NK-92 (cell line): ENCODE results near the gene CEPT1.

Source experiments
- DNase-seq: peaks from one replicate; lab custom pipeline; 2025; ENCODE audit not compliant: unreplicated experiment; lab: John Stamatoyannopoulos, UW

Gene CEPT1

DNA sequence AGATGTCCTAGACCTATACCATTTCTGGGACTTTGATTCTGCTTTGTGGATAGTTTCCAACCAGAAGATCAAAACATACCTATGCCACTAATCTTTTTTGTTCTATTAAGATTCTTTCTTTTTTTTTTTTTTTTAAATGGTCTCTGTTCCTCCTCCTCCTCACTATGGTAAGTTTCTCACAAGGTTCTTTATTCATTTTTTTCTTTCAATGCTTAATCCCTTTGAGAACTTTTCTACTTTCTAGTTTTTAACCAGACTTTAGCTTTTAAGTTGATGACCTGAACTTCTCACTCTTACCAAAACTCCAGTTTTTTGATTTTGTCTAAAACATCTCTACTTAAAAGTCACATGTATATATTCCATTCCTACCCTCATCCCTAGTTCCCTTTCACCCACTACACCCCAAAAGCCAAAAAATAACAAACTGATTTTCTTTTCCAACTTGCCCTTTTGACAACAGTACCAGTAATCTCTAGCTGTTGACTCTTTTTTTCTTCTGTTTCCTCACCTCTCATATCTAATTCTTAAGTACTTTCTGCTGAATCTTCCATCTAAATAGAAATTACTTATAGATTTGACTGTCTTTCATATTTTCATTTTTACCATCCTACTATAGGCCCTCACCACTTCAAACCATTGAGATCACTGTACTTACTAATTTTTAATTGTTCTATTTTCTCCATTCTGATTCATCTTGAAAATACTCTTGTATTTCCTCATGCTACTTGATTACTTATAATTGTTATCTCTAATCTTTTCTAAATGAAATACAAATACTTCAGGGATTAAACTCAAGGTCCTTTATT lies 6.1 kb downstream of the CEPT1 start:
- DNase-seq, result no peak

DNA sequence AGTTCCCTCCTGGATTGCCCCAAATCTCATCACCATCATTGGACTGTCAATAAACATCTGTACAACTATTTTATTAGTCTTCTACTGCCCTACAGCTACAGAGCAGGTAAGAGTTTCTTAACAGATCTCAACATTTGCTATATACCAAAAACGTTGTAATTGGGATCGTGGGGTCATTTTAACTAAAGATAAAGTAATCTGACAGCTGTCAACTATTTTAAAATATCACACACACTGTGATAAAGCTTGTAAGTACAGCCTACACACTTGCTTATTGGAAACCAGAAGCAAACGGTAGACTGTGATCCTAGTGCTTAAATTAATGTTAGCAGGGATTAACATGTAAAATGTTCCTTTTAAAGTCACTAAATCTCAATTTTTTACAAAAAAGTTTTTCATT lies 7.9 kb downstream of the CEPT1 start:
- no peak for DNase-seq

DNA sequence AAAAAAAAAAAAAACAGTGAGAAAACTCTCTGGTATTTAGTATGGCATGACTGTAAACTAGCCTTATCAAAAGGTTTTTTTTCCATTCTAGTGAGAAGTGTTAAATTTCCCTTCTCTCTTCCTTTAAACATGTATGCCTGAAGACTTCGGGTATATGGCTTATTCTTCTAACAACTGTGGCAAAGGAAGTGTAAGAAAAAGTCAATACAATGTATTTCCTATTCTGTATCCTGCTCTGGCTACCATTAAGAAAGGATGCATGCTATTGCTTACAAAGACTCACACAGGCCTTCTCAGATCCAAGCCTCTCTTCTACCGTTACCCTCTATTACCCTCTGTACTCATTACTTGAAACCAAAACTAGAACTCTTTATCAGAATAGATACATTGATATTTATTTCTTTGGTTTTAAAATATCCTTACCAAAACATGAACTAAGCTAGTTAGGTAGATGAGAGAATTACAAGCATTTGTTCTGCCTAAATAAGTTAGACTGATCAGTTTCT lies 8.4 kb downstream of the CEPT1 start:
- DNase-seq, result no peak

DNA sequence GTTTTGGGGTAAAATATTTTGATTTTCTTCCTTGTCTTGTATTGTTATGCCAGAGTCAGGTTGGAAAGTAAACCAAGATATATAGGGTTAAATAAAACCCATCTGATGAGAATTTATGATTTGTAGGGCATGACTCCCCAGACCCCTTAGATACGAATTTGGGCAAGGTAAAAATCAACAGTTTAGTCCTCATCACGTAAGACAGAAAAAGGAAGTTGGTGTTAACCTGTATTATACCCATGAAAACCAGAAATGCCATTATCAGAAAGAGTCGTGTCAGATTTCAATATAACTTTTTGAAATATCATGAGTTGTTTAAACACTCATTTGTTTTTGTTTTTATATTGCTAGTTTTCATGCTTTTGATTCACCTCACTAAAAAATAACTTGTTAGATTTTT lies 11.8 kb downstream of the CEPT1 start:
- DNase-seq, result no peak

DNA sequence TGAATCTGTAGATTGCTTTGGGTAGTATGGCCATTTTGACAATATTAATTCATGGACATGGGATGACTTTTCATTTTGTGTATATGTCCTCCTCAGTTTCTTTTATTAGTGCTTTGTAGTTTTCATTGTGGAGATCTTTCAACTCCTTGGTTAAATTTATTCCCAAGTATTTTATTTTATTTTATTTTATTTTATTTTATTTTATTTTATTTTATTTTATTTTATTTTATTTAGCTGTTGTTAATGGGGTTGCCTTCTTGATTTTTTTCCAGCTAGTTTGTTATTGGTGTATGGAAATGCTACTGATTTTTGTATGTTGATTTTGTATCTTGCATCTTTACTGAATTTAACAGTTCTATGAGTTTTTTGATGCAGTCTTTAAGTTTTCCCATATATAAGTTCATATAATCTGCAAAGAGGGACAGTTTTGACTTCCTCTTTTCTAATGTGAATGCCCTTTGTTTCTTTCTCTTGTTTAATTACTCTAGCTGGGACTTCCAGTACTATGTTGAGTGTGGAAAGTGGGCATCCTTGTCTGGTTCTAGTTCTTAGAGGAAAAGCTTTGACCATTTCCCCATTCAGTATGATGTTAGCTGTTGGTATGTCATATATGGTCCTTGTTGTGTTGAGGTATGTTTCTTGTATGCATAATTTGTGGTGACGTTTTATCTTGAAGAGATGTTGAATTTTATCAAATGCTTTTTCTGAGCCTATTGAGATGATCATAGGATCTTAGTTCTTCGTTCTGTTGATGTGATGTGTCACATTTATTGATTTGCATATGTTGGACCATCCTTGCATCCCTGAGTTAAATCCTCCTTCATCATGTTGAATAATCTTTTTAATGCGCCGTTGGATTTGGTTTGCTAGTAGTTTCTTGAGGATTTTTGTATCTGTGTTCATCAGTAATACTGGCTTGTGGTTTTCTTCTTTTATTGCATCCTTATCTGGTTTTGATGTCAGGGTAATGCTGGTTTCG lies 14.3 kb downstream of the CEPT1 start:
- no peak for DNase-seq

DNA sequence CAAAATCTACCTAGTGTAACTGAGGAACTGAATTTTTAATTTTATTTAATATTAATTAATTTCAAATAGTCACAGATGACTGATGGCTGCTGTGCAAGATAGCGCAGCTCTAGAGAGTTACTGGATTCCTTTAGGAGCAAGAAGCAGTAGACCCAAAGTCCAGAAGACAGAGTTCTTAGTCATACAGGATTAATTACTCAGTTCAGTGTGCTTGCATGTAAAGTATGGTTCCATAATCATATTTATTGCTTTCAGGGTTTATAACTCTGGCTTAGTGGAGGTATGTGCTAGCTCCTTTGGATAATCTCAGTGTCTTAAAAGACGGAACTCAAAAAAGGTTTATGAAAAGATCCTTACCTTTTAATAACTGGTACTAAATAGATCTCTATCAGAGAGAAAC lies 17.4 kb downstream of the CEPT1 start:
- DNase-seq, result no peak

DNA sequence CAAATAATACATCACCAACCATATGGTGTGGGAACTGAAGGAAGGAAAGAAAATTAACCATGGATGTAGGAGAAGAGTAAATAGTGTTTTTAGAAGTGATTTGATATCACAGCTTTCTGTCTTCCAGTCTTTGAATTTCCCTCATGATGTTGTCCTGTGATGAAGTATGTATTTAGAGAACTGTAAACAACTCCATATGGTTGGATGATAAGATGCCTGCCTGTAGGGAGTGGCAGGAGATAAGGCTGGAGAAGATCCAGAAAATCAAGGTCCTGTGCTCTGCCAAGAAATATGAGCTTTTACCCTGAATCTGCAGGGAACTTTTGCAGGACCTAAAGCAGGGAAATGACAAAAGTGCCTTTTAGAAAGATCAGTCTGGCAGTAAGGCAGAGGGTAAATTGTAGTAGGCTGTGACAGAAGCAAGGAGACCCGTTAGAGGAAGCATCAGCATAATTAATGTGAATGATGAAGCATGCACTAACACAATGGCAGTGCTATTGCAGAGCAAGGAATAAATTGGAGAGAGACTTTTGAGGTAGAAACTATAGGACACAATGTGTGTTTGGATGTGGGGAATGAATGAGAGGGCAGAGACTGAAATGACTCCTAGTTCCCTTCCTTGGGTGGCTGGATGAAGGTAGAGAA lies 21.9 kb downstream of the CEPT1 start:
- DNase-seq, result no peak

DNA sequence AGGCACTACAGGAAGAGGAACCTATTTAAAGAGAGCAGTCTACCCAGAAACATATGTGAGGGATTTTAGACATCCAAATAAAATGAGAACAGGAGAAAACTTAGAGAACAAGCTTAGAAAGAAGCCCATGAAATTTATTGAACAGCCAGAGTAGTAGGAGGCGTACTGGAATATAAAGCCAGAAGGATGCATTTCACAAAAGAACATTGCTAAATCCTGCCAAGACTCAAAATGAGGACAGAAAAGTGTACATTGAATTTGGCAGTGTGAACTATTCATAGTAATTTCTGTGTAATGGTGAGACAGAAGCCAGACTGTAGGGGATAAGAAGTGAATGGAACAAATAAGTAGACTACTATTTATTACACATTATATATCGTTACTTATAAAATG lies 22.5 kb downstream of the CEPT1 start:
- DNase-seq, result no peak

DNA sequence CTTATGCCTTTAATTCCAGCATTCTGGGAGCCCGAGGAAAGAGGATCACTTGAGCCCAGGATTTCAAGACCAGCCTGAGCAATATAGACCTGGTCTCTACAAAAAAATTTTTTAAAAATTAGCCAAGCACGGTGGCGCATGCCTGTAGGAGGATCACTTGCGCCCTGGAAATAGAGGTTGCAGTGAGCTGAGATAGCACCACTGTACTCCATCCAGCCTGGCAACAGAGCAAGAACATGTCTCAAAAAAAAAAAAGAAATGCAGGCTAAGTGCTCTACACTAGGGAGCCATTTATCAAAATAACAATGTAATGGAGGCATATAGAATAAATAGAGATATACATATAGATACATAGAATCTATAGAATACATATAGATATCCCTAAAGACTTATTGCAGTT lies 23.3 kb downstream of the CEPT1 start:
- no peak for DNase-seq

DNA sequence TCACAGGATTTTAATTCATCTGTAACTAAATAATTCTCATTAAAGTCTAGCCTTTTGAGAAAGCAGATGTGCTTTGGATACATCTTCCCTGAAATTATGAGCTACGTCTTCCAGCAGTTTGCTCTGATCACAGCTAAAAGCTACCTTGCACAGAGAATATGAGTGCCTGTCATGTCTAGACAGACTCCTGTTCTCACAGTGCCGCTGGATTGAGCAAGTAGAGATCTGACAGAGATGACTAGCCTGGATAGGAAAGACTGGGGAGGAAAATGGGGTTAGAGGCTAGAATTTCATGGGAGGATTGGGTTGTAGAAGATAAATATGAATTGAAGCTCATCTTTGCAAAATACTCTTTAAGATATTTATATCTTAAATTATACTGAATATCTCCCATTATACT lies 24.1 kb downstream of the CEPT1 start:
- no peak for DNase-seq

DNA sequence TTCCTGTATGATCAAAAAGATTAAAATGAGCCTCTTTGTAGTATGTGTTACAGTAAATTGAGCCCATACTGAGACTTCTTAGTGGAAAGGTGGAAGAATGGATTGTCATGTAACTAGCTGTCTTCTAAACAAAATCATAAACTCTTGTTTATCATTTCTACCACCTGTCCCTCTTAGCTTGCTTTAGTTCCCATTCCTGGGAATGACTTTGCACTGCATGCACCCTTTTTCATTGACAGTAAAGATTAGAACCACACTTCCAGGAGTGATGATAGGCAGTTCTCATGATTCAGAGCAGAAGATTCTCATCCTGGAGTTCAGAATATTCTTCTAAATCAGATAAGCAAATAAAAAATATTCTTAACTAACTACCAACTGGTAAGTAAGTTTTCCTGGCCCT lies 32.4 kb downstream of the CEPT1 start:
- no peak for DNase-seq

DNA sequence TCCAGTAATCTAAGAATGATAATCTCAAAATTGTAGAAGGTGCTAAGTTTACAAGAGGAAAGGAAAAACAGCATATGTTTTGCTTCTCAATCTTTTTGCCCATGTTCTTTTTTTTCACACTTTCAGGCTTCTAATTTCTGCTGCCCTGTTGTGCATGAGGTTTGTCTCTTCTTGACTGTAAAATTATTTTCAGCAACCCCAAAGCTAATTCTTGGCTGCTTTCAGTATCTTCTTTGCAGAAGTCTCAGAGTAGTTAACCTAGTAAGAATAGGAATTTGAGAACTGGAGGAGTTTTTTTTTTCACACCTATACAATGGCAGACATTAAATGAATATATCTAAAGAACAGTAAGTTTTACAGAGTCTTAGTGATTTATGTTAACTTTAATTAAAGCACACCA lies 34.0 kb downstream of the CEPT1 start:
- no peak for DNase-seq

DNA sequence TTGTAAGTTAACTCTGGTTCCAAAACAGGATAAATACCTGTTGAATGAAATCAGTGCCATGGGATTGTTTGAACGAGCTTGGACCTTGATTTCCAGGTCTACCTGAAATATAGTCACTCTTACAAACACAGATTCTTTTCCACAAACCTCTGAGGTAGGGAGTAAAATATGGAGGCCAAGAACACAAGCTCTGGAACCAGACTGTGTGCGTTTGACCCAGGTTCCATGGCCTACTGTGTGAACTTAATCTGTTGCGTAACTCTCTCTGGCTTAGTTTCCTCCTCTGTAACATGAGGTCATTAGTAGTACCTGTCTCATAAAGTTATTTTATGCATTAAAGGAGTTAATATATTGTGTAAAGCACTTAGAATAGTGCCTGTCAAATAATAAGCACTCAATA lies 35.3 kb downstream of the CEPT1 start:
- DNase-seq, result no peak

DNA sequence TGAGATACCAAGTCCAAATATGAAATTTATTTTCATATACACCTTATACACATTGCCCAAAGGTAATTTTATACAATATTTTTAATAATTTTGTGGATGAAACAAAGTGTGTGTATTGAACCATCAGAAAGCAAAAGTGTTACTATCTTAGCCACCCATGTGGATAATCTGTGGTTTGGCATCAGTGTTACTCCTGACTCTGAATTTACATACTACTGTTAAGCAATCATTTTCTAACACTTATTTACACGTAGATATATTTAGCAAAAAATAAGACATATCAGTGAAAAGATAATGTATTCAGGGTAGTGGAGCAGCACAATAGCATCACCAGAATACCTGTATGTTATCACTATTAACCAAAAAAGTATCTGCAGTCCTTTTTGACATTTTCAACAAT lies 36.7 kb downstream of the CEPT1 start:
- no peak for DNase-seq

DNA sequence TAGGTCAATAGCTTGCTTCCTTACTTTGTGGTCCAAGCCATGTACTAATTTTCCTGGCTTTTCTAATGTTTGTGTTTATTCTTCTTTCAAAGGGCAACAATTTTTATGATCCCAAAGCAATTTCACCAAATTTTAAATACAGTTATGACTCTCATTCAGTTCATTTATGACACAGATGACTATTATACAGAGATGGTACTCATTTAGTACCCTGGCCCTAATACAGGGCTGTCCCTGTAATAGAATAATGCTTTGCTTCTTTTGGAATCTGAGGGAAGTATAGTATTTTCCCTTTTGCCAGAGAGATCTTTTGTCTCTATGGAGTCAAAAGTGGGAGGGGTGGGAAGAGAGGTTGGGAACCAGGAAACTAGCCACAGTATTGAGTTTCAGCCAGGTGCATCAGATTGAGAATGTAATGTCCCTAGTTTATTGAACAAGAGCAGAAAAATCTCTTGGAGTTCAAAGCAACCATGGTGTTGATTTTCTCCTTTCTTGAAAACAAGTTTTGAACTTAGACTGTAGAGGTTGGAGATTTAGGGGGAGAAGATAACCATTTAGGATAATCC lies 40.0 kb downstream of the CEPT1 start:
- DNase-seq, result no peak

DNA sequence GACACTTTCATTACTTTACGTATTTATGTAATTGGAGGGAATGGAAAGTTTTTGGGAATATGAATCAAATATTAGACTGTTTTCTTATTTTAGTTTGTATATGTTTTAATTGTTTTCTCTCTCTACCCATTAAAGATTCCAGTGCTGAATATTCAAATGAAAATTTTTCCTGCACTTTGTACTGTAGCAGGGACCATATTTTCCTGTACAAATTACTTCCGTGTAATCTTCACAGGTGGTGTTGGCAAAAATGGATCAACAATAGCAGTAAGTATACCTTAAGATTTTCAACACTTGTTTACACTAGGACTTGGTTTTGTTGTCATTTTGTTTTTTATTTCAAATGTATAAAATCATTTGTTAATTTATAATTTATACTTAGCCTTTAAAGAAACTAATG lies 42.0 kb downstream of the CEPT1 start:
- DNase-seq, result no peak

DNA sequence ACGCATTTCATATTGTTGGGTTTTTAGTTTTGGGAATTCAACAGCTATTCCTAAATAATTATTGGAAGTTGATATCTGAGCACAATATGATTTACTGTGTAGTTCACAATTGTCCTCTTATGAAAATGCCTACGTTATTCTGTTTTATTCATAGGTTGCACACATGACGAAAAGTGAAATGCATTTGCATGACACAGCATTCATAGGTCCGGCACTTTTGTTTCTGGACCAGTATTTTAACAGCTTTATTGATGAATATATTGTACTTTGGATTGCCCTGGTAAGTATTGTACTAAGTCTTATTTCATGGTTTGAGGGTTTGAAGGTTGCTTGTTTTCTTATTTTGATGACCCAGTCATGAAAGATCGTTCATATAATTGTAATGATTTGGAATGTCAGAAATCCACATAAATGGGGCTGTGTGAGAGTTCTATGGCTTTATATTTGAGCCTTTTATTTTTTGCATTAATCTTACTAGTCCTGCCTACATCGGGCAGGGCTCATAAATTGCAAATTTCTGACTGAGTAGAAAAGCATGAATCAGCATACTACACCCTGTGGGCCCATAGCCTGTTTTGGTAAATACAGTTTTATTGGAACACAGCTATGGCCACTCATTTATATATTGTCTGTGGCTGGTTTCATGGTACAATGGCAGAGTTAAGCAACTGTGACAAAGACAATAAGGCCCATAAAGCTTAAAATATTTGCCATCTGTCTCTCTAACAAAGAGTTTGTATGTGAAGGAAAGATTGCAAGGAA lies 43.5 kb downstream of the CEPT1 start:
- DNase-seq, result no peak

DNA sequence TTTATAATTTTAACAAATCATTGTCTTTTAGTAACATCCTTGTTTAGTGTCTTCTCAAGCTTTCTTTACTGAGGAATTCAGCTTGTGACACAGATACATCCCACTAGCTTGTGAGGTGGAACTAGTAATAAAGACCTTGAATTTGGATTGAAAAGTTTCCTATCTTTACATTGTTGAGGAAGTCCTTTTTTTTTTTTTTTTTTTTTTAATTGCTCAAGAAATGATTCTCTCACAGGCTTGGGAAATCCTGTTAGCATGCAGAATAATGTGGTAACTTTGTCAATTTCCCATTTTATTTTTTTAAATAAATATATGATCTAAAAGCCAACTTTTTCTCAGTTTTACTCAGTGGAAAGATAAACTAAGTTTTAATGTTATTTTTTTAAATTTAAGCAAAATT lies 44.6 kb downstream of the CEPT1 start:
- no peak for DNase-seq

DNA sequence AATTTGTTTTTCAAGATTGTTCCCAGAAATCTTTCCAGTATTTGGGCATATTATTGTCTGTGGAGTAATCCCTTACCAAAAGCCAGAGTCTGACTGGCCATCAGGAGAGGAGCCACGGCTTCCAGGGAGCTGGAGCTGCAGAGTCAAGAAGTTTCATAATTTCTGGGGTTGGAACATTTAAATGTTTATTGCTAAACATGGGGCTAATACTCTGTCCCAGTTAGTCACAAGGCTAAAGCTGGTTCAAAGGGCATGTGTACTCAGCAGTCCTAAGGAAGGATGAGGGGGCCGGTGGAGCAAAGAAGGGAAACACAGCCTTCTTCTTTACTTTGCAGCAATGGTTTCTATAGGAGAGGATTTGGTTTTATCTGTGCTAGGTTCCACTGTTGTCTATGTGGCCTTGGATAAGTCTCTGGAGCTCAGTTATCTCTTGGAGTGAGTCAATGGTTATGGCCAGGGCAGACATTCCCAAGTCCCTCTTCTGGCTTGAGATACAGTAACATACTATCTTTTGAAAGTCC lies 51.0 kb downstream of the CEPT1 start:
- DNase-seq, result no peak

DNA sequence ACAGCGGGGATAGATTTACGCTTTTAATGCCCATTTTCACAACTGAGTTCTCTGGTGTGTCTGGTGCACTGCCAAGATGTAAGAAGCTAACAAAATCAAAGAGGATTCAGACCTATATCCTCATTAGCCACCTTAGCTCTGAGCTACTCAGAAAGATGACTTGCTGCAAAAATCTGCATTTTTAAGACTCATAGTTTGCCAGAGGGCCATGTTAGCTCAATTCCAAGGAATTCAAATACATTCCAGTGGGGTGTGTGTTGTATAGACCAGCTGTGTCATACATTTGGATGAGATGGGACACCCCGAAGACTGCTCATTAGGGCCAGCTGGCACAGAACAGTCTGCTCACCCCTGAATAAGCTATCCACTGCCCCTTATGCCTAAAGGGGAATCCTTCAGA lies 51.5 kb downstream of the CEPT1 start:
- DNase-seq, result no peak
